ENCODE data around the gene HOXB7. TPM values are rescaled to one million over a fixed set of nuclear protein-coding genes. Genes with fewer than 3 reads are reported as not detected.

The HOXB7 gene
- total and polyA plus RNA-seq, 2 donors: 0.09 to 1.0 TPM

DNA sequence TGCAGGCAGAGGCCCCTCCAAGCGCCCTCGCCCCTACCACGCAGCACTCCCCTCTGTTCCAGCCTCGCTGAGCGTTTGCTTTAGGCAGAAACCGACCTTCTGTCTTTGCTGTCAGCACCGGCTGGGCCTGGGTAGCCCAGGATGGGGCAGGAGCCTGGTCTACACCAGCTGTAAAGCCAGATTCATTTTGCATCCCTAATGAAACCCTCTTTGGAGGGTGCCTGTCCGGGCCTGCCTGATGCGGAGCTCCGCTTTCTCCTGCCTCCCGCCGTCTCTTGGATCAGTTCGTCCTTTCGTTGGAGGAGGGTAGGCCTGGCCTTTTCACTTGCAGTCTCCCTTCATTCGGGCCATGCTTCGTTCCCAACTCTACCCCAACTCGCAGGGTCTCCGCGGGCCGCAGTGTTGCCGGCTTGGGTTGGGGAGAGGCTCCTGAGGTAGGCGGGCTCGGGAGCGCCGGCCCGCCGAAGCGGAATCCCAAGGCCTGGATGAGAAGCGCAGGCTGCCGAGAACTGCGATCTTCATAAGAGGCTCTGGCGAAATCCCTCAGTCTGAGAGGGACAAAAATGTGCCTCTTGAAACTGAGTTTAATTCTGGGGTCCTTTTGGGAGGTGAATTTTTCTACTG, 9.1 kb upstream of the HOXB7 start:
- Histone ChIP-seq H3K27me3 (ENCODE audit: control insufficient read depth in 2 of 2, insufficient read depth in 1 of 2, low read length in 1 of 2) (peaks cover 92 to 100% of the 10 kb centered on the region in 2 donors), H3K9me3 (ENCODE audit: control insufficient read depth in 2 of 2, insufficient read depth in 1 of 2, low read length in 1 of 2) (peaks cover 0 to 28% of the 10 kb centered on the region in 2 donors), H3K4me1 (ENCODE audit: control insufficient read depth in 2 of 2, insufficient read depth in 2 of 2, low read length in 2 of 2) (peaks cover 0 to 18% of the 10 kb centered on the region in 2 donors), H3K4me3 (ENCODE audit: low read length in 2 of 2) (no peak overlapping the region), H3K36me3 (ENCODE audit: control insufficient read depth in 2 of 2, insufficient read depth in 2 of 2, low read length in 1 of 2) (no peaks in the 10 kb centered on the region), H3K27ac (ENCODE audit: low read depth in 1 of 2, low read length in 1 of 2) (no peak overlapping the region)
- 80% methylated on average over 32 of the region's 32 CpGs for WGBS
- DNase-seq (ENCODE audit: low read depth in 6 of 9, low spot score in 9 of 9): no peak

- Histone ChIP-seq H3K9me3 (ENCODE audit: control insufficient read depth in 2 of 2, insufficient read depth in 1 of 2, low read length in 1 of 2) (peaks cover 1 to 24% of the 10 kb centered on the region in 2 donors), H3K4me3 (ENCODE audit: low read length in 2 of 2) (no peak overlapping the region), H3K27ac (ENCODE audit: low read depth in 1 of 2, low read length in 1 of 2) (no peak overlapping the region), H3K36me3 (ENCODE audit: control insufficient read depth in 2 of 2, insufficient read depth in 2 of 2, low read length in 1 of 2) (no peaks in the 10 kb centered on the region), H3K4me1 (ENCODE audit: control insufficient read depth in 2 of 2, insufficient read depth in 2 of 2, low read length in 2 of 2) (peaks cover 0 to 15% of the 10 kb centered on the region in 2 donors), H3K27me3 (ENCODE audit: control insufficient read depth in 2 of 2, insufficient read depth in 1 of 2, low read length in 1 of 2) (peaks cover 89 to 100% of the 10 kb centered on the region in 2 donors)
- 4% methylated on average over 25 of the region's 25 CpGs for WGBS
- peak in 8 of 9 donors; percentile 55 to 87 (median 73) for DNase-seq (ENCODE audit: low read depth in 6 of 9, low spot score in 9 of 9)
Observed at GRCh38 chr17:48618256-48618896, 7.6 kb upstream of the HOXB7 start.

DNA sequence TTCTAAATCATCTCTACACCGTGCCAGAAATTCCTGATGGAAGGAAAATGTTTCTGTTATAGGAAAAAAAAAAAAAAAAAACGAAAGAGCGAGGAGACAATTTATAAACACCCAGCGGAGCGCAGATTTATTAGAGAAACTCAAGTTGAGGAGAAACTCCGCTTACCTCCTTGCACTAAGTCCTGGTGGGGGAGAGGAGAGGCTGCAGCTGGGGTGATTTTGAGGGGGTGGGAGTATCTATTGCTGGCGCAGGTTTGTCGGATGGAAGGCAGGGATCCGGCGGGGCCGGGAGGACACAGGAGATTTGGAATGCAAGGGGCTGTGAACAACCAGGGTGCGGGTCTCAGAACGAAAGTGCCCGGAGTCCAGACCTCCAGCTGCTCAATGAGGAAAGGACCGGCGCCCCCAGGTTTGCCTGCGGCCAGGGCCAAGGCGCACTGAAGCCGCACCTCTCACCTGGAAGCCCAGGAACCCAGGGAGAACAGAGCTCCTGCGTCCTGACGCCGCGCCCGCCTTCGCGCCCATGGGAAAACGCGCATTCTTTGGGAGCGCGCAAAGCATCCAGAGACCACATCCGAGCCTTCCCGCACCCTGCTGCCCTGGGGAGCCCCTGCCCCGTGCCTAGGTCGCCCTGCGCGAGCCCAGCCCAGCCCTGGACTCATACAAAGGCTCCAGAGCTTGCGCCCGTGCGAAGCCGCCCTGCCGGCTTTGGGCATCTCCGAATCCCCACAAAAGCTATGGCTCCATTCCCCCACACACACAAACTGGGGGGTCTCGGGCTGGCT, 6.8 kb upstream of the HOXB7 start:
- Histone ChIP-seq H3K9me3 (ENCODE audit: control insufficient read depth in 2 of 2, insufficient read depth in 1 of 2, low read length in 1 of 2) (peaks cover 1 to 24% of the 10 kb centered on the region in 2 donors), H3K27ac (ENCODE audit: low read depth in 1 of 2, low read length in 1 of 2) (no peak overlapping the region), H3K4me3 (ENCODE audit: low read length in 2 of 2) (no peak overlapping the region), H3K4me1 (ENCODE audit: control insufficient read depth in 2 of 2, insufficient read depth in 2 of 2, low read length in 2 of 2) (peaks cover 0 to 17% of the 10 kb centered on the region in 2 donors), H3K36me3 (ENCODE audit: control insufficient read depth in 2 of 2, insufficient read depth in 2 of 2, low read length in 1 of 2) (no peaks in the 10 kb centered on the region), H3K27me3 (ENCODE audit: control insufficient read depth in 2 of 2, insufficient read depth in 1 of 2, low read length in 1 of 2) (peaks cover 88 to 100% of the 10 kb centered on the region in 2 donors)
- DNase-seq (ENCODE audit: low read depth in 6 of 9, low spot score in 9 of 9): no peak
- WGBS: 11% methylated on average over 43 of the region's 43 CpGs

- no peak overlapping the region for H3K4me3 ChIP-seq (ENCODE audit: low read length in 2 of 2)
- WGBS: 57% methylated on average over 15 of the region's 15 CpGs
- H3K27ac ChIP-seq (ENCODE audit: low read depth in 1 of 2, low read length in 1 of 2): no peak overlapping the region
- H3K36me3 ChIP-seq (ENCODE audit: control insufficient read depth in 2 of 2, insufficient read depth in 2 of 2, low read length in 1 of 2): no peaks in the 10 kb centered on the region
- H3K9me3 ChIP-seq (ENCODE audit: control insufficient read depth in 2 of 2, insufficient read depth in 1 of 2, low read length in 1 of 2): peaks cover 1 to 27% of the 10 kb centered on the region in 2 donors
- H3K4me1 ChIP-seq (ENCODE audit: control insufficient read depth in 2 of 2, insufficient read depth in 2 of 2, low read length in 2 of 2): peaks cover 0 to 22% of the 10 kb centered on the region in 2 donors
- DNase-seq (ENCODE audit: low read depth in 6 of 9, low spot score in 9 of 9): no peak
- peaks cover 90 to 100% of the 10 kb centered on the region in 2 donors for H3K27me3 ChIP-seq (ENCODE audit: control insufficient read depth in 2 of 2, insufficient read depth in 1 of 2, low read length in 1 of 2)
Observed at GRCh38 chr17:48616717-48617470, 6.1 kb upstream of the HOXB7 start.

- DNase-seq (ENCODE audit: low read depth in 6 of 9, low spot score in 9 of 9): no peak
- WGBS: 49% methylated on average over 17 of the region's 17 CpGs
- H3K4me3 ChIP-seq (ENCODE audit: low read length in 2 of 2): no peak overlapping the region
- H3K36me3 ChIP-seq (ENCODE audit: control insufficient read depth in 2 of 2, insufficient read depth in 2 of 2, low read length in 1 of 2): no peaks in the 10 kb centered on the region
- peaks cover 90 to 100% of the 10 kb centered on the region in 2 donors for H3K27me3 ChIP-seq (ENCODE audit: control insufficient read depth in 2 of 2, insufficient read depth in 1 of 2, low read length in 1 of 2)
- peaks cover 1 to 27% of the 10 kb centered on the region in 2 donors for H3K9me3 ChIP-seq (ENCODE audit: control insufficient read depth in 2 of 2, insufficient read depth in 1 of 2, low read length in 1 of 2)
- H3K4me1 ChIP-seq (ENCODE audit: control insufficient read depth in 2 of 2, insufficient read depth in 2 of 2, low read length in 2 of 2): peaks cover under 1 to 28% of the 10 kb centered on the region in 2 donors
- no peak overlapping the region for H3K27ac ChIP-seq (ENCODE audit: low read depth in 1 of 2, low read length in 1 of 2)
Observed at GRCh38 chr17:48615963-48616716, 5.3 kb upstream of the HOXB7 start.

DNA sequence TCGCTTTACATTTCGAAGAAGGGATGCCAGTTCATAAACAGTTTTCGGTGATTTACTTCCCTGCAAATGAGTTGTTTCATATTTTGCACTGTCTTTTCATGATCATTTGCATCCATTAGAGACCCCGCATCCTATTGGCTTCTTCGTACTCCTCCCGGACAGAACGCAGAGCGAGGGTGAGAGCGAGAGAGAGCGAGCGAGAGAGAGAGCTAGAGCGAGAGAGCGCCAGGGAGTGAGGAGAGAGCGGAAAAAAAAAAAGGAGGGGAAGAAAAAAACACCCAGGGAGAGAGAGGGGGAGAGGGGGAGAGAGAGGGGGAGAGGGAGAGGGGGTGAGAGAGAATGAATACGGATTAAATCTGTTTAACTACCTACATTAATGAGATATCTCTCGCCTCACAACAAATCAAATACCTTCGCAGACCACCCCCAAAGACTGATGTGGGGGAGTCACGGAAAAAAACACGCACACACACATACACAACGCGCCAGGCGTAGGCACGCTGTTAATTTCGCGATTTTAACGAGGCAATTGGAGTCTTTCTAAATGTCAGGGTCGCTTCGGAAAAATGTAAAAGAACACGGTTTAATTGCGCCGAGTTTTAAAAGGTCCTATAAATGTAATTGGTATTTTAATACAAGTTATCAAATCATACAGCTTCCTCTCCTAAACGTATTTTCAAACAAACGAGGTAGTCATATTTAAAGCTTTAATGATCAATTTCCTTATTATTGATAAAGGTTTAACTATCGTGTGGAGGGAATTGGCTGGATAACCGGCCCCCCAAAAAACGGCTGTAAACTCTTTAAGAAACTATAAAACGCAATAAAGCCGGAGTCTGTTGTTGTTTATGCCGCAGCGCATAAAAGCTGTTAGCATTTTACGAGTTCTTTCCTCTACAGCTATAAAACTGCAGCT, 4.5 kb upstream of the HOXB7 start, which contains the start of gene HOXB8:
Gene HOXB8, minus strand, starts transcription at position 246 of the 916 bp plus-strand sequence. CDS start 588 bp downstream, outside the sequence.
- Histone ChIP-seq H3K36me3 (ENCODE audit: control insufficient read depth in 2 of 2, insufficient read depth in 2 of 2, low read length in 1 of 2) (no peaks in the 10 kb centered on the region), H3K27ac (ENCODE audit: low read depth in 1 of 2, low read length in 1 of 2) (no peak within 1 kb of the TSS), H3K4me1 (ENCODE audit: control insufficient read depth in 2 of 2, insufficient read depth in 2 of 2, low read length in 2 of 2) (peaks cover 7 to 37% of the 10 kb centered on the region in 2 donors), H3K27me3 (ENCODE audit: control insufficient read depth in 2 of 2, insufficient read depth in 1 of 2, low read length in 1 of 2) (peaks cover 90 to 100% of the 10 kb centered on the region in 2 donors), H3K4me3 (ENCODE audit: low read length in 2 of 2) (no peak within 1 kb of the TSS), H3K9me3 (ENCODE audit: control insufficient read depth in 2 of 2, insufficient read depth in 1 of 2, low read length in 1 of 2) (peaks cover 1 to 34% of the 10 kb centered on the region in 2 donors)
- WGBS: 17% methylated on average over 41 of the region's 41 CpGs
- no peak for DNase-seq (ENCODE audit: low read depth in 6 of 9, low spot score in 9 of 9)

GRCh38 chr17:48613862-48614694, 3.3 kb upstream of the HOXB7 start:
- 3% methylated on average over 55 of the region's 55 CpGs for WGBS

More at GRCh38 chr17:48613862-48614694, 3.3 kb upstream of the HOXB7 start:
- DNase-seq (ENCODE audit: low read depth in 6 of 9, low spot score in 9 of 9): peak in 1 of 9 donors; percentile 33
- H3K36me3 ChIP-seq (ENCODE audit: control insufficient read depth in 2 of 2, insufficient read depth in 2 of 2, low read length in 1 of 2): no peaks in the 10 kb centered on the region
- peaks cover 1 to 32% of the 10 kb centered on the region in 2 donors for H3K9me3 ChIP-seq (ENCODE audit: control insufficient read depth in 2 of 2, insufficient read depth in 1 of 2, low read length in 1 of 2)
- H3K4me1 ChIP-seq (ENCODE audit: control insufficient read depth in 2 of 2, insufficient read depth in 2 of 2, low read length in 2 of 2): peaks cover 11 to 38% of the 10 kb centered on the region in 2 donors
- peaks cover 90 to 100% of the 10 kb centered on the region in 2 donors for H3K27me3 ChIP-seq (ENCODE audit: control insufficient read depth in 2 of 2, insufficient read depth in 1 of 2, low read length in 1 of 2)
- H3K4me3 ChIP-seq (ENCODE audit: low read length in 2 of 2): no peak overlapping the region
- H3K27ac ChIP-seq (ENCODE audit: low read depth in 1 of 2, low read length in 1 of 2): no peak overlapping the region
